Fibroblast of the aortic adventitia (primary cell): ENCODE data around the gene FAM217A. TPM values are rescaled to one million over a fixed set of nuclear protein-coding genes. Genes with fewer than 3 reads are reported as not detected.

ENCODE experiments used
- DNase-seq: peaks from one replicate; pipeline ENCODE4 v3.0.0-alpha.2; 2010; ENCODE audit warnings: low read depth
- H3K4me3 ChIP-seq: 2 replicates; pipeline ENCODE4 v1.5.1; 2011; ENCODE audit warnings: low read depth, mild to moderate bottlenecking, control low read depth, low read length, moderate library complexity
- total RNA-seq: library from RNA; depleted of rRNA; stranded (reverse); fragments of >200 nt; gene quantifications from 2 replicates; pipeline ENCODE4 v1.2.3, GENCODE V29; 2012; ENCODE audit warnings: low replicate concordance
- TF ChIP-seq, protein P1 (sequence below): IDR thresholded peaks from 2 replicates; pipeline ENCODE4 v1.5.1; 2011; ENCODE audit warnings: mild to moderate bottlenecking, low read length, control low read depth, inconsistent platforms; ENCODE audit not compliant: insufficient read depth

Gene FAM217A
- total RNA-seq, 1 donor: not detected

DNA sequence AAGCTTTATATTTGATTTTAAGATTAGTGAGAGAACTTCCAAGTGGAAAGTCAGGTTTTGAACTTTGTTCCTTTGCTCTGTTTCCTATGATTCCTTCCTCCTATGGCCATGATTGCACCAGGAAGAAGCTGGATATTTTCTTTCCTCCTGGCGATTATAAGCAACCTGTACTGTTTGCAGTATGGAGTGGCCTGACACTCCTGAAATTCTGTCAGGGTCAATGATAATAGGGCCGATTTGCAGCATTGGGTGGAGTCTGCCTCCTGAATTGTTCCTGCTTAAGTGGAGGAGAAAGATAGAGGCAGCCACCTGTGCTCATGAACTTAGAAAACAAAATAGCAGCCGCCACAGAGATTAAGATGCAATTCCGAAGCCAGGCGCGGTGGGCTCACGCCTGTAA lies 9.8 kb upstream of the FAM217A start:
- no peak overlapping the region for H3K4me3 ChIP-seq
- no peak for DNase-seq
- TF ChIP-seq, protein P1, sequence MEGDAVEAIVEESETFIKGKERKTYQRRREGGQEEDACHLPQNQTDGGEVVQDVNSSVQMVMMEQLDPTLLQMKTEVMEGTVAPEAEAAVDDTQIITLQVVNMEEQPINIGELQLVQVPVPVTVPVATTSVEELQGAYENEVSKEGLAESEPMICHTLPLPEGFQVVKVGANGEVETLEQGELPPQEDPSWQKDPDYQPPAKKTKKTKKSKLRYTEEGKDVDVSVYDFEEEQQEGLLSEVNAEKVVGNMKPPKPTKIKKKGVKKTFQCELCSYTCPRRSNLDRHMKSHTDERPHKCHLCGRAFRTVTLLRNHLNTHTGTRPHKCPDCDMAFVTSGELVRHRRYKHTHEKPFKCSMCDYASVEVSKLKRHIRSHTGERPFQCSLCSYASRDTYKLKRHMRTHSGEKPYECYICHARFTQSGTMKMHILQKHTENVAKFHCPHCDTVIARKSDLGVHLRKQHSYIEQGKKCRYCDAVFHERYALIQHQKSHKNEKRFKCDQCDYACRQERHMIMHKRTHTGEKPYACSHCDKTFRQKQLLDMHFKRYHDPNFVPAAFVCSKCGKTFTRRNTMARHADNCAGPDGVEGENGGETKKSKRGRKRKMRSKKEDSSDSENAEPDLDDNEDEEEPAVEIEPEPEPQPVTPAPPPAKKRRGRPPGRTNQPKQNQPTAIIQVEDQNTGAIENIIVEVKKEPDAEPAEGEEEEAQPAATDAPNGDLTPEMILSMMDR: no peak

DNA sequence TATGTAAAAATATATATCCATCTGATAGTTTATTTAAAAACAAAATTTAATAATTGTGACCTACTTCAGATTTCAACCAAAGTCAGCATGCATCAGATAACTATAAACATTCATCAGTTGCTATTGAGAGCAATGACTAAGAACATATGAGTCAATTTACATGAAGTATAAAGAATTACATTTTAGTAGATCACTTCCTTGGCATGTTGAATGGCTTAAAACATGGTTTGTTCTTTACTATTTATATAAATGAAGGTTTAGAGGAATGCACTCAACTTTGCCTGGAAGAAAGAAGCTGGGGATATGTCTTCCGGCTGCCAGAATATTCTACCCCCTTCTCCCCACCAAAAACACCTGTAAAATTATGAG lies 6.4 kb upstream of the FAM217A start:
- no peak overlapping the region for H3K4me3 ChIP-seq
- TF ChIP-seq, protein P1: no peak
- DNase-seq: peak; percentile 14

- no peak for DNase-seq
Measured at GRCh38 chr6:4084444-4085331, 5.8 kb upstream of the FAM217A start.

GRCh38 chr6:4074478-4075235 lies 4.3 kb downstream of the FAM217A start:
- no peak overlapping the region for H3K4me3 ChIP-seq
- TF ChIP-seq, protein P1: no peak
- DNase-seq: no peak

More at GRCh38 chr6:4084444-4085331, 5.8 kb upstream of the FAM217A start:
- TF ChIP-seq, protein P1: no peak
- no peak overlapping the region for H3K4me3 ChIP-seq

DNA sequence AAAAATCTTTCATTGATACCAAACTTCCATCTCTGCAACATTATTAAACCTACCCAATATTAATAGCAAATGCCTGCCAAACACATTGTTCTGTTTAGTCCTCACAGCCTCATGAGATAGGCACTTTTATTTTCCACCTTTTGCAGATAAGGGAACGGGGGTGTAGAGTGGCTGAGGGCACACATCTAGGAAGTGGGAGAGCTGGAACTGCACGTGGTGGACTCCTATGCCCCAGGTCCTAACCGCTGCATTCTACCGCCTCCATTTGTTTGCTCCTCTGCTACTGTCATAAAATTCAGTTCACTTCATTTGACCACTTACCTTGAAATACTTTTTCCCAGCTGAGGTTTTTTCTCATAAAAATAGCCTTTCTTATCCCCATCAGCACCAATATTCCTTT lies 7.6 kb downstream of the FAM217A start:
- H3K4me3 ChIP-seq: no peak overlapping the region
- no peak for DNase-seq
- TF ChIP-seq, protein P1: no peak

DNA sequence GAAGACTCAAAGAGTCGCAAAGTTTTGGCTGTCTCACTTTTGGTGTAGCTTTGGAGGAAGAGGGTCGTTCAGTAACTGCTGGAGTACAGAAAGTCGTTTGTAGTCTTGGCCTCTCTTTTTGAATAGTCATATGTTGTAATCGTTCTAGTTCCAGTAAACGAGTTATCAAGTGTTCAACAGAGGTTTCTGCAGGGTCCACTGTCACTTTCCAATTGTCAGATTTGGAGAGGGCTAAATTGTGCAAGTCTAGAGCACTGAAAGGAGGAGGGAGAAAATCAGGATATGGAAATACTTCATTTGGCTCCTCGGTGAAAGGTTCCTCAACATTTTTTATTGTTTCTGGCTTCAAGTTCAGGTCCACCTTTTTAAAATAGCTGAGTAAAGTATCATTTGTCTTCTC lies 9.7 kb downstream of the FAM217A start:
- H3K4me3 ChIP-seq: no peak overlapping the region
- TF ChIP-seq, protein P1: no peak
- DNase-seq: no peak
